GM10847 (cell line): ENCODE results near the gene LAMTOR3.

Source experiments
- POLR2A ChIP-seq: IDR thresholded peaks from 2 replicates; pipeline ENCODE4 v1.6.1; 2011; ENCODE audit not compliant: insufficient read length; ENCODE audit errors: extremely low read depth

Gene LAMTOR3

GRCh38 chr4:99879458-99879857 is 14.8 kb downstream of the LAMTOR3 start:
- no peak for TF ChIP-seq POLR2A

GRCh38 chr4:99878604-99879003 is 15.6 kb downstream of the LAMTOR3 start:
- no peak for TF ChIP-seq POLR2A

DNA sequence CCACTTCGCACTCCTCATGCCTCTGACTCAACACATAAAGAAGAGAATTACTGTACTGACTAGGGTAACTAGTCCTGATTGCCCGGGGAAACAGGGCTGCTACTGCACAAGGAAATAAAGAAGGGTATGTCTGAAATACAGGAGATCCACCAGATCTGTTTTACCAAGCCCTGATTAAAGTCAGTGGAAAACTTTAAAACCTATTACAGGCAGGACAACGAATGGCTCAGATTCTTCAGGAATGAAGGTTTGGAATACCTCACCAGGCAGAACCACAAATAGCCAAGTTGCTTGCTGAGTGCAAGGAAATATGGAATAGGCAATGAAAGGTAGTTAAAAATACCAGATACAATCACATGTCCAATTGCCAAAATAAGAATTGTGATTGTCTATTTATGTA is 17.3 kb downstream of the LAMTOR3 start:
- no peak for TF ChIP-seq POLR2A

DNA sequence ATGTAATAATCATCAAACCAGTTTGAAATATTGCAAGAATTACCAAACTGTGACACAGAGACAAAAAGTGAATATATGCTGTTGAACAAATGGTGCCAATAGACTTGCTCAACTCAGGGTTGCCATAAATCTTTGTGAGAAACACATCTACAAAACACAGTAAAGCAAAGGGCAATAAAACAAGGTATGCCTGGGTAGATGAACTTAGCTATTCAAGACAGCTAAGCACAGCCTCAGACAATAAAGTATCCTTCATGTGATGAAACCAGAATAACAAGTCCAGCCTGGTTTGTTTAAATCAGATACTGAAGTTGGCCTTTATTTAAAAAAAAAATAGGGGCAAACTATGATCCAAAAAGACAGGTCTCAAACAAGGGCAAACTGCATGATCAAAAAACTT is 19.2 kb downstream of the LAMTOR3 start:
- no peak for TF ChIP-seq POLR2A

DNA sequence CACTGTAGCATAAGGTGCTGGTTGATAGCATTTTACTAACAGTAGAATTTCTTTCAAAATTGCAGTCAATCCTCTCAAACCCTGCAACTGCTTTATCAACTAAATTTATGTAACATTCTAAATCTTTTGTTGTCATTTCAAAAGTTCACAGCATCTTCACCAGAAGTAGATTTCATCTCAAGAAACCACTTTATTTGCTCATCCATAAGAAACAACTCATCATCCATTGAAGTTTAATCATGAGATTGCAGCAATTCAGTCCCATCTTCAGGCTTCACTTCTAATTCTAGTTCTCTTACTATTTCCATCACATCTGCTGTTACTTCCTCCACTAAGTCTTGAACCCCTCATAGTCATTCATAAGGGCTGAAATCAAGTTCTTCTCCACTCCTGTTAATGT is 21.7 kb downstream of the LAMTOR3 start:
- TF ChIP-seq POLR2A: no peak

DNA sequence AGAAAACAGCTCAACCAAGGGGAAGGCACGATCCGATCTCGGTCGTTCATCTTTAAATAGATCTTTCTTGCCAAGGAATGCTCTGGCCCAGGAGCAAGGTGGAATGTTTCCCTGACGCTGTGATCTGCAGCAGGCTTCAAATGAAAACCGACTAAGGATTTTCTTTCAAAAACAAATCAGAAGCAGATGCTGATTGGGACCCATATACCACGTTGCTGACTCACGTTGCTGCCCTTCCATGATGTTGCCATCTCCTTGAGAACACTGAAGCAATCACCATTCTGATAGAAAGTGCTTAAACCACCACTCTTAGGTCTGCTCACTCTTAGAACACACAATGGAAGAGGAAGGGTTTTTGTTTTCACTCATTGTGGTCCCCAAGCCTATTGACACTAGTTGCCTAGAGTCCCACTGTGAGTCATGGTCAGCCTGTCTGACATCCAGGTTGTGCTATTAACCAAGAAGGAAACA is 26.1 kb downstream of the LAMTOR3 start:
- no peak for TF ChIP-seq POLR2A

DNA sequence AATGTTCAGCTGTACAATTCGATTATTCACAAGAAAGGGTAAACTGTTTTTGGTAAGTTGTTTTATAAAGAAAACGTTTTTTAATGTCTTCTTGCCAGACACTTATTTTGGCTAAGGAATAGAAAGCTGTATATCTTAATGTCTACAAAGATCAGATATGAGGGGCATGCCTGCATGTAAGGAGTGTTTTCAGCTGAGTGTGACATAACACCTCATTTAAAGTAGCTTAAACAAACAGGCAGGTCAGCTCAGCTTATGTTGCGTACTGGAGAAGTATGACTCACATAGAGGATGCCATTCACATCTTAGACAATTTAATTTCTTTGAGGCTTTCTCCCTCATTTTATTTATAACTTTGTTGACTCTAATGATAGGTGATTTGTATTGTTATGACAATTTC is 30.4 kb downstream of the LAMTOR3 start:
- no peak for TF ChIP-seq POLR2A

DNA sequence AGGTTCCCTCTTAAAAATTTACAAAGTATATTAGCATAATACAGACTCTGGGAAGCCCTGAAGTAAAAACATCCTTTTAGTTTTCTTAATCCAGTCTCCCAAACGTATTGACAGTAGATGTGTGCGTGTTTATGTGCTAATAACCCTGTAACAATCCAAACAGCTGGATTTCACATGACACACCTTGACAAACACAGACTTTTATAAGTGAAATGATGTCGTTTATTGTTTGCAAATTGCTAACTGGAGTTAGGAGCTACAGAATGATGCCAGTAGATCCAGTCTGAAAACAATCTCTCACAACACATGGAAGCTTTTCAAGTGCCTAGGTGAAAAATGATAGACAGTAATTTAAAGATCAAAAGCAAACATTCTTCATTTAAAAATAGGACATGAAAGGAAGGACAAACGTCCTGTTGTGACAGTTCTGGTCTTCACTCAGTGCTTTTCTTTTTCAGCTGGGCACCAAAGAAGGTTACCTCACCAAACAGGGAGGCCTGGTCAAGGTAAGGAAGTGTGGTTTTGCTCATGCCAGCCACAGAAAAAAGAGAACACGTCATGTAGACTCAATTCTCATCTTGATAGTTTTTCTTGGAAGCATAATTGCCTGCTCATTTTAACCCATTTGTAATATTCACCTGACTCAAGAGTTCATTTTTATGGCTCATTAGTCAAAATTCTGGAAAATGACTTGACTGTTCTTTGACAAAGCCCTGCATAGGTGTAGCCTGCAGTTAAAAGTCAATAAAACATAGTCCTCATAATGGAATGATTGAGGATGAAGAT is 32.9 kb downstream of the LAMTOR3 start:
- TF ChIP-seq POLR2A: no peak

DNA sequence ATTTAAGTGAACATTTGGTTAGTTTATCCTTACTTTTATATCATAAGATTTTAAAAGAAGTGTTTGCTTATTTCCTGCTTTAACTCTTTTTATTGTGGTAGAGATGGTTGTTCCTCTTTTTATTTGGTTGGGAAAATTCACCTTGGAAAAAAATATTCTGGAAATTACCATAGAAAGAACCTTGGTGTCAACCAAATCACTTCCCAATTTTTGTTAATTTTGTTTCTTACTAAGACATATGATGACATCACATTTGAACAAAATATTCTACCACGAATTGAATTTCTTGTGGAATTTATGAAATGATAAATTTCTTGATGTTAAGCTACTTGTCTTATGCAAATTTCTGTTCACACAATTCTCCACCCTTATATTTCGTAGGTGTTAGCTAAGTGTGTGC is 33.7 kb downstream of the LAMTOR3 start:
- no peak for TF ChIP-seq POLR2A

DNA sequence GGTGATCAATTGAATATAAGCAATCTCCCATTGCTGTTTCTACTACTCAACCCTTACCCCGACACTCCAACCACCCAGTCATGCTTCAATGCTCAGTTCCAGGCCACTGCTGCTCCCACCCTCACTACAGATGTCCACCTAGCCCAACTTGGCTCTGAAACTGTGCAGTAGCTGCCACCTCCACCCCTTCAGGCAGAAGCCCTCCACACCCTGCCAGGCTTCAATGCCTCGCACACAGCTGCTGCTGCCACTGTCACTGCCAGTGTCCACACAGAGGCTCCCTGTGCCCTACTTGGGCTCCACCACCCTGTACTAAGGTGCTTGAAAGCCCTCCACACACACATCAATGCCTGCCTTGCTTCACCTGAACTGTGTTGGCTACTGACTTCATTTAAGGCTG is 34.6 kb downstream of the LAMTOR3 start:
- no peak for TF ChIP-seq POLR2A

- TF ChIP-seq POLR2A: no peak
These were observed 36.9 kb downstream of the LAMTOR3 start for GRCh38 chr4:99857307-99857706.

DNA sequence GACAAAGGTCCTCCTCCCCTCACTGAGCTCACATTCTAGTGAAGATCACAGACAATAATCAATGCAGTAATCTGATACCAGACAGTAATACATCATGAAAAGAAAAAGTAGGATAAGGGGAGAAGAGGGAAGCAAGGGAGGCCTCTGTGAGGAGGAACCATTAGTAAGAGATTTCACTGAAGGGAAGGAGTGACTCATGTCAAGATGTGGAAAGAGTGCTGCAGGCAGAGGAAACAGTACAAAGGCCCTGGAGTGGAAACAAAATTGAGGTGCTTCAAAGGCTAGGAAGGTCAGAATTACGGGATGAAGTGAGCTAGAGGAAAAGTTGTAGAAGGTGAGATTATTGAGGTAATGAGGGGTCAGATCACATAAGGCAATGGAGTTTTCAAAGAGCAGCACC is 38.1 kb downstream of the LAMTOR3 start:
- TF ChIP-seq POLR2A: no peak

- no peak for TF ChIP-seq POLR2A
These were observed 38.5 kb downstream of the LAMTOR3 start for GRCh38 chr4:99855678-99856077.

DNA sequence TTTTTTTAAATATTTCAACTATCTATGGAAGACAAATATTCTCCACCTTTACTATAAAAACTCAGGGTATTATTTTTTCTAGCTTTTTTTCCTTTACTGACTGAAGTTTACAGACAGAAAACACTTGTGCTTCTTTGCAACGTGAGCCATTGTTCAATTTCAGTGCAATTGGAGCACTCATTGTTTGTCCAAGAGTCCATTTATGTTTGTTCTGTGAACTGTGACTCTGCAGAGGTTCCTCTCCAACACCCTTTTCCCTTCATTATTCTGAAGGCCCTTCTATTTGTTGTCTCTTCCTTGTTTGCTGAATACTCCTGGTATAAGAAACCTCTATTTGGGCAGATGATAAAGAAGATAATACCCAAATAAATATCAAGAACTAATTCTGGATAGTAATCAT is 40.2 kb downstream of the LAMTOR3 start:
- no peak for TF ChIP-seq POLR2A

DNA sequence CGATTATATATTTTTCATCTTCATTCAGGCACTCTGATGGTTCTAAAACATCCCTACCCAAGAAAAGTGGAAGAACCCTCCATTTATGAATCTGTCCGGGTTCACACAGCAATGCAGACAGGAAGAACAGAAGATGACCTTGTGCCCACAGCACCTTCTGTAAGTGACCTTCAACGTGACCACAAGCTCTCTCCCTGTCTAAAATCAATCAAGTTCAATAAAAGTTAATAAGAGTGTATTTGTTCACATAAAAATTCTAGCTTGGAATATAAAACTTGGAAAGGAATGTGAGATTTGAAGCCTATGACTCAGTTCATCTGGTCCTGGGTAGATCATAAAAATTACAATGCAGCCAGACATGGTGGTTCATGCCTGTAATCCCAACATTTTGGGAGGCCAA is 41.0 kb downstream of the LAMTOR3 start:
- no peak for TF ChIP-seq POLR2A

- no peak for TF ChIP-seq POLR2A
These were observed 42.0 kb downstream of the LAMTOR3 start for GRCh38 chr4:99852199-99852749.

GRCh38 chr4:99848591-99849001 is 45.6 kb downstream of the LAMTOR3 start:
- TF ChIP-seq POLR2A: no peak
